BJ (cell line): ENCODE measurements around the gene ELP4. TPM values are rescaled to one million over a fixed set of nuclear protein-coding genes. Genes with fewer than 3 reads are reported as not detected.

Experiments
- CTCF ChIA-PET: fragments of 350-600 bp; formaldehyde crosslinking; extraction: SDS; loops from one replicate; lab custom pipeline; 2021; ENCODE audit warnings: antibody characterized with exemption, inconsistent platforms; lab: Yijun Ruan, JAX
- POLR2A ChIA-PET: fragments of 300-600 bp; sonication (Branson Sonifier 250); formaldehyde crosslinking; extraction: SDS; loops from one replicate; lab custom pipeline; 2021; ENCODE audit warnings: antibody characterized with exemption; lab: Charles Lee
- DNase-seq: peaks from one replicate; pipeline ENCODE4 v3.0.0-alpha.2; 2011; ENCODE audit warnings: low read depth
- H3K27me3 ChIP-seq: 2 replicates; pipeline ENCODE4 v1.6.0; 2011; ENCODE audit warnings: low read length; ENCODE audit not compliant: control insufficient read depth, insufficient read depth
- H3K36me3 ChIP-seq: 2 replicates; pipeline ENCODE4 v1.5.1; 2011; ENCODE audit warnings: low read length; ENCODE audit not compliant: control insufficient read depth, insufficient read depth
- H3K4me3 ChIP-seq: 2 replicates; pipeline ENCODE4 v1.5.1; 2011; ENCODE audit warnings: low read depth, mild to moderate bottlenecking, control low read depth, low read length
- polyA plus RNA-seq: library from polyadenylated mRNA; depleted of rRNA; stranded (reverse); fragments of >200 nt; gene quantifications from 2 replicates; pipeline ENCODE4 v1.2.3, GENCODE V29; 2011
- TF ChIP-seq, protein P1 (sequence below): IDR thresholded peaks from 2 replicates; pipeline ENCODE4 v1.5.1; 2011; ENCODE audit warnings: low read depth, mild to moderate bottlenecking, control low read depth, inconsistent platforms, low read length, moderate library complexity; ENCODE audit not compliant: insufficient read depth

ELP4 gene
- polyA plus RNA-seq, 1 experiment = 11.8 TPM

DNA sequence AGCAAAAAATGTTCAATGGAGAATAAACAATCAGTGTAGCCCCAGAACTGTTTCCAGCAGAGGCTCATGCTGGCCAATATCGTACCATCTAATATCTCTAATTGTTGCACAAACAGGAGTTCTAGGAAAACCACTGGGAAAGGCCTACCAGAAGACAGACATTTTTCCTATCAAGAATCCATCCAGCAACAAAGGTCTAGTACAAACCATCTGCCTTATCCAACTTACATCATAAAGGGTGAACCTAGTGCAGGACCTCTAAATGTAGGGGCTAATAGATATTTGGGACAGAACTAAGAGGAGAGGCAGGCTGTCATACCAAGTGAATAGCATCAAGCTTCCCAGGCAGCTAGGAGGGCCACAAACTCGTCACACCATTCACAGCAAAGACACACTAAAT is 282.9 kb downstream of the ELP4 start:
- no peak for DNase-seq
- H3K4me3 ChIP-seq = no peak overlapping the region
- POLR2A ChIA-PET = no interaction called here
- no peaks in the 10 kb centered on the region for H3K36me3 ChIP-seq
- TF ChIP-seq, protein P1, sequence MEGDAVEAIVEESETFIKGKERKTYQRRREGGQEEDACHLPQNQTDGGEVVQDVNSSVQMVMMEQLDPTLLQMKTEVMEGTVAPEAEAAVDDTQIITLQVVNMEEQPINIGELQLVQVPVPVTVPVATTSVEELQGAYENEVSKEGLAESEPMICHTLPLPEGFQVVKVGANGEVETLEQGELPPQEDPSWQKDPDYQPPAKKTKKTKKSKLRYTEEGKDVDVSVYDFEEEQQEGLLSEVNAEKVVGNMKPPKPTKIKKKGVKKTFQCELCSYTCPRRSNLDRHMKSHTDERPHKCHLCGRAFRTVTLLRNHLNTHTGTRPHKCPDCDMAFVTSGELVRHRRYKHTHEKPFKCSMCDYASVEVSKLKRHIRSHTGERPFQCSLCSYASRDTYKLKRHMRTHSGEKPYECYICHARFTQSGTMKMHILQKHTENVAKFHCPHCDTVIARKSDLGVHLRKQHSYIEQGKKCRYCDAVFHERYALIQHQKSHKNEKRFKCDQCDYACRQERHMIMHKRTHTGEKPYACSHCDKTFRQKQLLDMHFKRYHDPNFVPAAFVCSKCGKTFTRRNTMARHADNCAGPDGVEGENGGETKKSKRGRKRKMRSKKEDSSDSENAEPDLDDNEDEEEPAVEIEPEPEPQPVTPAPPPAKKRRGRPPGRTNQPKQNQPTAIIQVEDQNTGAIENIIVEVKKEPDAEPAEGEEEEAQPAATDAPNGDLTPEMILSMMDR = no peak
- CTCF ChIA-PET = interaction anchor here (0.5 kb wide), 1 partner anchor 15 kb away, joined by 3 read pairs; no protein-coding TSS in a partner anchor
- H3K27me3 ChIP-seq = peaks cover 10% of the 10 kb centered on the region

DNA sequence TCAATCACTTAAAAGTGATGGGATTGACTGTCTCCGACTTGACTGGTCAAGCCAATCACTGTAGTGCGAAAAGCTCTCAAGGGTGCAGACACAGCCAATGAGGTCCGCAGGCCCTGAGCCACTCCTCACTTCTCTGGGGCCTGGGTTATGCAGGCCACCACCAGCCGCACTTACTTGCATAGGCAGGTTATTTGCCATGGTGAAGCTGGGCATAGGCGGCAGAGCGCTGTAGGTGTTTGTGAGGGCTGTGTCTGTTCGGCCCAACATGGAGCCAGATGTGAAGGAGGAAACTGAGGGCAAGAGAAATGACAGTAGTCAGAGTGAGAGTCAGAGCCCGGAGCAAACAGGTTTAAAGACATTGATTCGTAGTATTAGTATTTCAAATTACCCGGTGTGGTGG is 283.7 kb downstream of the ELP4 start:
- DNase-seq = no peak

DNA sequence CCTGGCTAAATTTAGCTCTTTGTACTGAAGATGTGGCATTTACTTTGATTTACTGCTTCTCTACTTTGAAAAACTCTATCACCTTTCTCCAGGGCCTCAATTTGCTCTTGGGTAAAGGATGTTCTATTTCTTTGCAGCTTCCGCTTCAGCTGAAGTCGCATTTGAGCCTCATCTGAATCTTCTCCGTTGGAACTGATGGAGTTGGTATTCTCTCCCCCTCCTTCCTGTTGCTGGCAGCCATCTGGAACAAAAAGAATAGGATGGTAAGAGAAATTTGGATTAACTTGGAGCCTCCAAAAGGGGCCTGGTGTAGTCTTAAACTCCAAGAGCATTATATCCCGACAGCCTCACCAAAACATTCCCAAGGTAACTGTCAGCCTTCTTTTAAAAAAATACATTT is 285.0 kb downstream of the ELP4 start:
- POLR2A ChIA-PET = no interaction called here
- TF ChIP-seq, protein P1 = no peak
- CTCF ChIA-PET = interaction anchor here (0.7 kb wide), 1 partner anchor 163 kb away, joined by 3 read pairs; no protein-coding TSS in a partner anchor

More for the DNA sequence above, 283.7 kb downstream of the ELP4 start:
- TF ChIP-seq, protein P1 = no peak
- Histone ChIP-seq H3K27me3 (peaks cover 18% of the 10 kb centered on the region), H3K36me3 (no peaks in the 10 kb centered on the region), H3K4me3 (no peak overlapping the region)
- CTCF ChIA-PET = no interaction called here
- POLR2A ChIA-PET = no interaction called here

DNA sequence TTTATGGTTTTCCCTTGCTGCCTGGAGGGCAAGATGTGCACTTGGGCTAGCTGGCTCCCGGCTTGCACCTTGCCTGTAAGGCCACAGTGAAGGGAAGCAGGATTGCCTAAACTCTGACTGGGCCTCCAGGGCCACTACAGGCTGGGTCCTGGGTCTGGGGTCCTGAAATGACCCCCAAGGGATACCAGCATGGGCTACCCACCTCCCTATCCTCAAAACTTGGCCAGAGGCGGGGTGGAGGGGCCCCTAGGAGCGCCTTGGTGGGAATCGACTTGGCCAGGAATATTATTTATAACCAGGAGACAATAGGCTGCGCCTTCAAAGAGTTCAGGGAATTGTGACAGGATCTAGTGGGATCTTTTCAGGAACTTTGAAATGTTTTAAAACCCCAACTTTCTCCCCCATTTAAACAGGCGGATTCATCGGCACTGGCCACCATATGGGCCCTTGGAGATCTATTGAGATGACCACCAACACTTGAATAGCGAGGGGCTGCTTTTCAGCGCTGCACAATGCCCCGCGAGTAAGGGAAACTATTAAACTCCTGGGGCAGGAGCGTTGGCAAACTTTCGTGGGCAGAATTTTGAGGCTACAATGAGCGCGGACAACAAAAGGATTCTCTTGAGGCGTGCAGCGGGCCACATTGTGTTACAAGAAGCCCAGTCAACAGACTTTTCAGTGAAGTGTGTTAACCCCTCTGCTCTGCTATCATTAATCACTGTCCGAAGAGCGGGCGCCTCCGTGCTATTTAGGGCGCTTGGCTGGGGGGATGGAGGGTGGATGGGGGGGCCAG is 286.3 kb downstream of the ELP4 start:
- POLR2A ChIA-PET = no interaction called here
- CTCF ChIA-PET = no interaction called here
- H3K27me3 ChIP-seq = peaks cover 42% of the 10 kb centered on the region

More for the DNA sequence above, 285.0 kb downstream of the ELP4 start:
- peaks cover 30% of the 10 kb centered on the region for H3K27me3 ChIP-seq
- H3K36me3 ChIP-seq = no peaks in the 10 kb centered on the region
- no peak for DNase-seq
- H3K4me3 ChIP-seq = no peak overlapping the region

More for the DNA sequence above, 286.3 kb downstream of the ELP4 start:
- H3K4me3 ChIP-seq = no peak overlapping the region
- H3K36me3 ChIP-seq = no peaks in the 10 kb centered on the region
- no peak for DNase-seq
- TF ChIP-seq, protein P1 = no peak
